ENCODE results near the gene SLC25A10. TPM values are rescaled to one million over a fixed set of nuclear protein-coding genes. Genes with fewer than 3 reads are reported as not detected.

SLC25A10 gene
- total RNA-seq, 1 donor, result 11.6 TPM

DNA sequence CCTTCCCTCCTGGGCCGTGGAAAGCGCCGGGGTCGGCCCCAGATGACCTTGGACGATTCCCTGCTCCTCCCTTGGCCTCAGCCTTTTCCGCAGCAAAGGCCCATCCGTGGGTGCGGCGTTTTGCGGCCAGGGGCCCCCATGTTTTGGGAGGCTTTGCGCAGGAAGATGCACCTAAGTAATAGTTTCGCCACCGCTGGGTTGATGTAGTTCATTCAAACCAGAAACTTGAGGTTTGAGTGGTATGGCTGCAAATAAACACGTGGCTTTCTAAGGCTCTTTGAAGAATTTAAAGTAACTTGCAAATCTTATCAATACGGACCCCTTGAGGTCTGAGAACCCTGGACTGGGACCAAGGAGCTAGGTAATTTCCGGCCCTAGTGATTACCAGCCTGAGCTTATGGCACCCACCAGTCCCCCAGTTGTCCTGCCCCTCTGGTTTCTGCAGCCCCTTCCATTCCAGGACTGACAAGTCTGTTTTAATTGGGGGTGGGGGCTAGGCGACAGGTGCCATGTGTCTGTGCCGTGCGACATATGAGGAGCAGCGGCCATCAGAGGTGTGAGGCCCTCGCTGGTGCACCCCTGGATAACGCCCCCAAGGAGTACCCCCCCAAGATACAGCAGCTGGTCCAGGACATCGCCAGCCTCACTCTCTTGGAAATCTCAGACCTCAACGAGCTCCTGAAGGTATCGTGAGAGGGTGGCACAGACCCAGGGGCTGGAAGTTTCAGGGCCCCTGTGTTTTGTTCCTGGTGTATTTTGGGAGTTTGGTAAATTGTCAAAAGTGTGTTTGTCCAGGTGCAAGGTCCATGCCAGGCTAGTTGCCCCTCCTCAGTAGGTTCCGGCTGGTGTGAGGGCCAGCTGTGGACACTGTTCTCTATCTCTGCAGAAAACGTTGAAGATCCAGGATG lies 8.1 kb upstream of the SLC25A10 start:
- no peak for DNase-seq (ENCODE audit: low read depth in 2 of 3, low spot score in 2 of 3)

DNA sequence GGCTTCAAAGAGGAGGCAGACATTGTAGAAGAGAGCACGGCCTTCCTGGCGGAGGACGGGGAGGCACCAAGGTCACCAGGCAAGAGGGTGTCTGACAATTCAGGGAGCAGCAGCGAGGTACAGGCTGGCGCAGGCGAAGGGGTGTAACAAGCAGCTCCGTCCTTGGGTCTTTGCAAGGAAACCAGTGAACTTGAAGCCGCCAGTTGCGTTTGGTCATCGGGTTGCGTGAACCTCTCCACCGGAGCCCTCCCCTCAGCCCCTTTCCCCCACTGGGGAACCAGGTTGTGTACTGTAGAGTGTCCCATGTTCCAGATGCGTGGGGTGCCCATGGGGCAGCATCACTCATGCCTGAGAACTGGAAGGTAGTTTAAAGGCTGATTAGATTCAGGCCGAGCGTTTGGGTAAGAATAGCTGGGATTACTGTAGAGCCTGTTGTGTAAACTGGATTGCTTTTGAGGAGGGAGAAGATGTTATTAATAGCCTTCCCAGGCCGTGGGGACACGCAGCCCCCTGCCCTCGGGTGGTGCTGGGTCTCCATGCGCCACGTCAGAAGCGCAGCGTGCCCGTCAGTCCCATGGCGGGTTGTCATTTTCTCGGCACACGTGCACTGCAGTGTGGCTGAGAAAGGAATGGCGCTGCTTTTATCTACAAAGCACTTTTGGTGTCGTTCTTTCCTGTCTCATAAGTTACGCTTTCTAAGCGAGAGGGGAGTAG lies 6.4 kb upstream of the SLC25A10 start:
- DNase-seq (ENCODE audit: low read depth in 2 of 3, low spot score in 2 of 3), result no peak

DNA sequence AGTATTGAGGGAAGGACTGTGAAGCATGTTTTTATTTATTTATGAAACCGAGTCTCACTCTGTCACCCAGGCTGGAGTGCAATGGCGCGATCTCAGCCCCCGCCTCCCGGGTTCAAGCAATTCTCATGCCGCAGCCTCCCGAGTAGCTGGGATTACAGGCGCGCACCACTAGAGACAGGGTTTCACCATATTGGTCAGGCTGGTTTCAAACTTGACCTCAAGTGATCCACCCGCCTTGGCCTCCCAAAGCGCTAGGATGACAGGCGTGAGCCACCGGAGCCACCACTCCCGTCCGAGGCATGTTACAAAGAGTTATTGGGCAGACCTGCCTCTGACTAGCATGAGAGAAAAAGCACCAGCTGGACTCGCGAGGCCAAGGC lies 5.9 kb upstream of the SLC25A10 start:
- no peak for DNase-seq (ENCODE audit: low read depth in 2 of 3, low spot score in 2 of 3)

DNA sequence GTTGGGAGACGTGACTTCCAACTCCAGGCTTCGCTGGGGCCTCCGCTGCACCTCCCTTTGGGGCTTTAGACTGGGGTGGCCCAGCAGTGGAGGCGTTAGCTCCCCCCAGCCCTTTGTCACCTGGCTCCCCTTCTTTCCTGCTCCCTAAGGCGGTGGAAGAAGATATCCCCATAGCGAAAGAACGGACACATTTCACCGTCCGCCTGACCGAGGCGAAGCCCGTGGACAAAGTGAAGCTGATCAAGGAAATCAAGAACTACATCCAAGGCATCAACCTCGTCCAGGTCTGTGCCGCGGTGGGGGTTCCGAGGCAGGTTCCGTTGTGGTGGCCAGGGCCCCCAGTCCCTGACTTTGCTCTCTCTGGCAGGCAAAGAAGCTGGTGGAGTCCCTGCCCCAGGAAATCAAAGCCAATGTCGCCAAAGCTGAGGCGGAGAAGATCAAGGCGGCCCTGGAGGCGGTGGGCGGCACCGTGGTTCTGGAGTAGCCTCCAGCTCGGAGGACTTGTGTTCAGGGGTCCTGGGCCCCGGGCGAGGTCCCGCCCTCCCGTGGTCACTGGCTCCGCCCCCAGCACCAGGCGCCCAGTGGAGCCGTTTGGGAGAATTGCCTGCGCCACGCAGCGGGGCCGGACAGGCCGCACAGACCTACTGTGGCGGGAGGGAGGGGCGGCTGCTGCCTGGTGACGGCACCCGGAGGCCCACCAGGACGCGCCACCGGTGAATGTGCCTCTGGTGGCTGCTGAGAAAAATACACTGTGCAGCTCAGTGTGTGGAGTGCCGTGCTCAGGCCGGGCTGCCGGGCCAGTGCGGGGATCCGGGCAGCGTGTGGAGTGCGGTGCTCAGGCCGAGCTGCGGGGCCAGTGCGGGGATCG lies 5.1 kb upstream of the SLC25A10 start:
- no peak for DNase-seq (ENCODE audit: low read depth in 2 of 3, low spot score in 2 of 3)

DNA sequence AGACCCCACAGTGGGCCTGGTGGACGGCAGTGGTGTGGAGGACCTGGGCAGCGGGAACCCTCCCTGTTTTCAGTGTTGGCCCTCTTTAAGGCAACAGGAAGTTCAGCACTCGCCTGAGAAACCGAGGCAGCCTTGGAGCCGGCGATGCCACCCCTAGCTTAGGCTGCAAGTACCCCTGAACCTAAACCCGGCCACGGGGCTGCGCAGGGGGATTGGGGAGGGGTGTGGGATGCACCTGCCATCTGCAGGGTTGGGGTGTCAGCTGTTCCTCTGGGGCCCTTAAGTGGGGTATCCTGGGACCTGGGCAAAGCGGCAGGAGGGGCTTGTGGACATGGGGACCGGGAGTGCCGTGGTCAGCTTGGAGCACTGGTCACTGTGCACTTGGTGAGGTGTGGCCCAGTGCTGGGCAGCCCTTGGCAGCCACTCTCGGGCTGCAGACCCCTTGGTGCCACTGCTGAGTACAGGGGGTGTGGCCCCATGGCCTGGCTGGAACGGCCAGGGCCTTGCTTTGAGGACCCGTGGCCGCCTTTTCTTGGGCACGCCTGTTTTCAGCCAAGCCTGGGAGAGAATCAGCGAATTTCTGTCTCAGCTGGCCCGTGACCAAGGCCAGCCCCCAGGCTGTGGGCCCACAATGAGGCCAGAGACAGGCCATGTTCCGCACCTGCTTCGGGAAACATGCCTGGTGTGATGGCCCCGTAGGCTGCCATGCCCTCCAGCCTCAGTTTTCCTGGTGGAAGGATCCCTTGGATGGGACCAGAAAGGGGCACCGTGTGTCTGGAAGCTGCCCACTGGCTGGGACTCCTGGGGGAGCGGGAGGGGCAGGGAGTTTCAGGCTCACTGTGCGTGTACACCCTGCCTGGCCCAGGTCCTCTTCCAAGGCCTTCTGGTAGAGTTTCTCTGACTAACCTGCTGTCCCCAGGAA lies 4.1 kb upstream of the SLC25A10 start:
- no peak for DNase-seq (ENCODE audit: low read depth in 2 of 3, low spot score in 2 of 3)

DNA sequence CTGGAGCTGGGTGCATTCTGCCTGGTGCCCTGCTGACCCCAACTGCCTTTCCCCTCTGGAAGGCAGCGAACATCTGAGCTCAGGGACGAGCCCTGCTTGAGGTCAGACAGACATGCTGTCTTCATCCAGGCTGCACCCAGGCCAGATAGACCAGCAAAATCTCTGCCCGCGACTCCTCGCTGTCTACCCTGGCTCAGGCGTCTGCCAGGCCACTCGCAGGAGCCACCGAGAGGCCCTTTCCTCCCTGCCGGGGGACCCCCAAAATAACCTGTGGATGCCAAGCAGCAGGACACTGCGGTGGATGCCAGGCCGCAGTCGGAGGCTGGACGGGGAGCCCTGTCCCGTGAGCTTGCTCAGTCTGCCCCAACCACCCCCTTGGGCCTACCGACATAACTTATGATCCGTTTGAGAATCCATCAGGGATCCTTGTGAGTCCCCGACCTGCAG lies 3.3 kb upstream of the SLC25A10 start:
- no peak for DNase-seq (ENCODE audit: low read depth in 2 of 3, low spot score in 2 of 3)

DNA sequence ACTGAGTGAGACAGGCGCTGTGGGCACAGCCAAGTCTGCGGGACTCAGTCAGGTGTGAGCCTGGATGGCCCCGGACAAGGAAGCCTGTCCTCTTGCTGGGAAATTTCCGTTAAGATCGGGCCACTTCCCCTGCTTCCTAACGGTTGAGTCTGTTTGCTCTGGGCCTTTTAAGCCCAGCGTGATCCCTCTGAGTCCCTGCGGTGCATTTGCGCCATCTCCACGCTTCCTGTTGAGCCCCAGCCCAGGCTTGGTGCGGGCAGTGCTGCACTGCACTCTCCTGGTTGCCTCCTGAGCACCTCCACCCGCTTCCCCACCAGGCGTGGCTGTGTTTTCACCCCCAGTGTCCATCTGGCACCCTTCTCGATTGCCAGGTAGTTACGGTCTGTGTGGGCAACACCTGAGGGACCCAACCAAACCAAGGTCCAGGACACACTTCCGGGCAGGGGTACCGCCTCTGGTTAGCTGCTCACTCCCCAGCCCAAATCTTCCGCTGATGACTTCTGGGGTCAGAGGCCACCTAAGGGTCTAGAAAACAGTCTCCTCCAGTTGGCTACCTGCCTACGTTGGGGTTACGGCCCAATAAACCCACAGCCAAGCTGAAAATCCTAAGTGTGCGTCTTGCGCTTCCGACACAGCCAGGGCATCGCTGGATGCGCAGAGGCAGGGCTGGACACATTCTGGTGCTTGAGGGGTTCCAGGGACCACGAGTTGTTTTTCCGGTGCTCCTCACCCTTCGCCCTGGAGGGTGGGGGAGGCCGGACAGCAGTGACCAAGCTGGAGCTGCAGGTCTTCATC lies 1.4 kb upstream of the SLC25A10 start:
- DNase-seq (ENCODE audit: low read depth in 2 of 3, low spot score in 2 of 3), result peak in 1 of 3 donors; percentile 31

DNA sequence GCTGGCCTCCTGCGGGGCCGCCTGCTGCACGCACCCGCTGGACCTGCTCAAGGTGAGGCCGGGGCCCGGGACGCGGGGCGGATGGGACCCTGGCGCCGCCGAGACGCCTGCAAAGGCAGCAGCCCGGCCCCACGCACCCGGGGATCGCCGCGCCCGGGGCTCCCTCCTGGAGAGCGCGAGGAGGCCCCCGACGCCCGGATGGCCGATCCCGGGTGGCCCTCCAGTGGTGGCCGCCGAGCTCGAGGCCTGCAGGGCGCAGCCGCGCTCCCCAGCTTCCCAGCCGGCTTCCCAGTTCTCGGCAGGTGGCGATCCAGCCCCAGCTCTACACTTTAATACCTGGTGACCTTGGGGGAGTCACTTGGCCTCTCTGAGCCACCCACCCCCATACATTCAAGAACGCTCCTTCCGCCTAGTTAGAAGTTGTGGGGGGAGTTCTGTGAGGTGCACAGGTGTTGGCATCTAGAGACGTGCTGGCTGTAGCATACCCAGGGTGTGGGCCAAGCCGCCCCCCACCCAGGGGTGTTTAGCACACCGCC lies 452 bp downstream of the SLC25A10 start:
- no peak for DNase-seq (ENCODE audit: low read depth in 2 of 3, low spot score in 2 of 3)

DNA sequence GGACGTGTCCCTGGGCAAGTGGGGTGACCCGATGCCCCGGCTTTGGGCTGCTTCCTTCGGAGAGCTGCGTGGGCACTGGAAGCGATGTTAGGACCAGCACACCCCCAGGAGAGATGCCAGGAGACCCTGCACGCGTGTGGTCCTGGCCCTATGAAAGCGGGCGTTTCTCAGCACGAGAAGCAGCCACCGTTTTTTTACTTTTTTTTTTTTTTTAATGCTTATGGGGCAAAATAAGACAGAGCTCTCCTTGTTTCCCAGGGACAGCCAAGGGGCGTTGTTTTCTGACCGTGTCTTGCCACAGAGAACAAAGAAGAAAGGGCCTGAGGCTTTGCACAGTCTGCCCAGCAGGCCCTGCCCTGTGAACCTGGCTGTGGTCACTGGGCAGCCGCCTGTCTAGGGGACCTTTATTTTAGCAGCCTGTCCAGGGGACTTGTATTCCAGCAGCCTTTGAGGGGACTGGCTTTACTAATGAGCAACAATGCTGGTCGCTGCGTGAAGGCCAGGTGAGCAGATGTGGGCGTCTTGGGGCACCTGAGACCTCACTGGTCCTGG lies 996 bp downstream of the SLC25A10 start:
- DNase-seq (ENCODE audit: low read depth in 2 of 3, low spot score in 2 of 3), result no peak

DNA sequence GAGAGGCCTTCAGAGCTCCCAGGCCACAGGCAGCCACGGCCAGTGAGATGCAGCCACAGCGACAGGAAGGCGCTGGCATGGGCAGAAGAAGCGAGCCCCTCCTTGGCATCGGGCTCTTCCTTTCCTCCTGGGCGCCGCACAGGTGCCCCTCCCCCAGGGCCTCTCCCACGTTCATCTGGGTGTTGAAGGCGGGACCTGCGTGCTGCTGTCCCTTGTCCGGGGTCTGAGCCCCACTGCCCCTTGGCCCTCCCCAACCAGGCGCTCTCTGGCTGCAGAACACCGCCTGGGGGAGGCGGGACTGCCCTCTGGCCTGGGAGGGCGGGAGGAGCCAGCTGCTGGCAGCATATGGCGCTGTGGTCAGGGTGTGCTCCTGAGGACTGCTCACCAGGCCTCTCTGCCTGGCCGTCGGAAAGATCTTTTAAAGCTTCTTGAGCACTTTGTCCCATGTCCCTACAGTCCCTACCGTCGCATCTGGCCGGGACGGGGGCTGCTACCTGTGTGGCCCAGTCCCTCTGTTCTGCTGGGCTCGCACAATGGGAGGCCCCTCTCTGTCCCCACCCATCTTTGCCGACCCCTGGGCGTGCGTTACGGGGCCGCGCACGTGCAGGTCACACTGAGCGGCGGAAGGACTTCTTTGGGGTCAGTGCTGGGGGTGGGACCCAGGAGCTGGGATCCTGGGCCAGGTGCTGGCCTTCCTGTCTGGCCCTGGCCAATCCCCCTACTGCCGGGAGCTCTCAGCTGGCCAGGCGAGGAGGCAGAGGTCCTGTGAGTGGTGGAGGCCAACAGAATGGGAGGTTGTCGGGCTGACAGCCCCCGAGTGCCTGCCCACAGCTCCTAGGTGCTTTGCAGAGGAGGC lies 1.7 kb downstream of the SLC25A10 start:
- DNase-seq (ENCODE audit: low read depth in 2 of 3, low spot score in 2 of 3), result no peak

DNA sequence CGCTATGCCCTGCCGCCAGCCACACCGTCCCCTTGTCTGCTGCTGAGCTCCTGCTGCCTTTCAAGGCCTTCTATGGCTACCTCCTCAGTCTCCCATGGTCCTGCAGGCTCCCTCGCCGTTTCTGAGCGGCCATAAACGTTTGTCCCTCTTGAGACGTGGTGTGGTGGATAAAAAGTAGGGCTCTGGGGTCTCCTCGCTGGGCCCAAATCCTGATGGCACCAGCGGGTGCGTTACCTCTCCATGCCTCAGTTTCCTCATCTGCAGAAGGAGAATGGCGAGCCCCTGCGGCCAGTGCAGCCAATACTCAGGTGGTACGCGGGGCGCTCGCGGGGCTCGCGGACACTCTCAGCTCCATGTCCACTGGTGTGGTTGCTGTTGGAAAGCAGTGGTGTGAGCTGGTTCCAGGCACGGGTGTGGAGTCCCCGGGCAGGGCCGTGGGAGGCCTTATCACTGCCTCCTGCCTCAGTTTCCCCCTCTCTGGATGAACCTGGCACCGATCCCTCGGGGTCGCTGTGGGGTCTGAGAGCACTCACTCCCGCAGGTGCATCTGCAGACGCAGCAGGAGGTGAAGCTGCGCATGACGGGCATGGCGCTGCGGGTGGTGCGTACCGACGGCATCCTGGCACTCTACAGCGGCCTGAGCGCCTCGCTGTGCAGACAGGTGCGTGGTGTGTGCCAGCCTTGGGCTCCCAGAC lies 2.5 kb downstream of the SLC25A10 start:
- DNase-seq (ENCODE audit: low read depth in 2 of 3, low spot score in 2 of 3), result no peak

DNA sequence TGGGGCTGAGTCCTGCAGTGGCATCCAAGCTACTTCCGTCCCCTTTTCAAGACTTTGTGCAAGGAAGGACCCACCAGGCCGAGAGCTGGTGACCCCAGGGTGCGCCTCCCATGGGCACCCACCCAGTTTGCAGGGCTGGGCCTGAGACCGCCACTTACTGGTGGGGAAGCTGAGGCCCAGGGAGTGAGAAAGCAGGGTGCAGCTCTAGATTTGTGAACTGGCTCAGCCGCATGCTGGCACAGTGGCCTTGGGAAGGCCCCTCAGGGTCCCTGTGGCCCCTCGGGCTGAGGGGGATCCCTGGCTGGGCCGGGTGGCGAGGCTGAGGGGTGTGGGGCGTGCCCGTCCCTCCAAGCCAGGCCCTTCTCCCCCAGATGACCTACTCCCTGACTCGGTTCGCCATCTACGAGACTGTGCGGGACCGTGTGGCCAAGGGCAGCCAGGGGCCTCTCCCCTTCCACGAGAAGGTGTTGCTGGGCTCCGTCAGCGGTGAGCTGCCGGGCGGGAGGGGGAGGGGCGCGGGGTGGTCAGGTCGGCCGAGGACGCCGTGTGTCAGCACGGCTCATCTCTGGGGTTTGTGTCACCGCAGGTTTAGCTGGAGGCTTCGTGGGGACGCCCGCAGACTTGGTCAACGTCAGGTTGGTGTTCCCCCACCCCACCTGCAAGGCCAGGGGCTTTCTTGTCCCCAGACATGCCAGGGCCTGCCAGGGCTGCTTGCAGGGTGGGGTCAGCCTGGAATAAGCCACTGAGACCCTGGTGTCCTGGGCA lies 3.2 kb downstream of the SLC25A10 start:
- no peak for DNase-seq (ENCODE audit: low read depth in 2 of 3, low spot score in 2 of 3)

DNA sequence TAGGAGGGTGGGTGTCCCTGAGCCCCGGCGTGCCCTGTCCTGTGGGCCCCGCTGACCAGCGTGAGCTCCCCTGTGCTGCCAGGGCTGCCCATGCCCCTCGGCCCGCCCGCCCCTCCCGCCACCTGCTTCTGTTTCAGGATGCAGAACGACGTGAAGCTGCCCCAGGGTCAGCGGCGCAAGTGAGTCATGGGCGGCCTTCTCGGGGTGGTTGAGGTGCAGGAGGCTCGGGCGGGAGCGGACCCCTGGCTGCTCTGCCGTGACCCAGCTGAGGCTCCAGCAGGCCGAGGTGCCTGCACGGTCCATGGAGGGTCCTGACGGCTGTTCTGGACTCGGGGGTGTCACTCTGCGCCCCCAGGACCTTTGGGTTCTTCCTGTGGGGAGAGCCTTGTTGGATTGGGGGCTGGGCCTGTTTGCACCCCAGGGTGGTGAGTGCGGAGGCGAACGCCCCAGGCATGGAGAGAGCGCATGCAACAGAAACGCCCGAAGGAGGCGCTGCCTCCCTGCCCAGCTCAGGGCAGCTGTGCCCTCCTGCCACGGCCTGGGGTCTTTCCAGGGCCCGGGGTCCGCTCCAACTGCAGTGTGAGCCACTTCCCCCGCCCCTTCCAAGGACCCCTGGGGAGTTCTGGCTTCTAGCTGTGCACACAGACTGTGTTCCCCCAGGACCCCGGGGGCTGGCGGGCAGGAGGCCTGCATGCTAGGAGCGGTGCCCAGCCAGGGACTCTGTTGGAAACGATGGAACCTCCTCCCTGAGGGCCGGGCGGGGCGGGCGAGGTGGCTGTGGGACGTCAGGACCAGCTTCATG lies 4.0 kb downstream of the SLC25A10 start:
- DNase-seq (ENCODE audit: low read depth in 2 of 3, low spot score in 2 of 3), result no peak

DNA sequence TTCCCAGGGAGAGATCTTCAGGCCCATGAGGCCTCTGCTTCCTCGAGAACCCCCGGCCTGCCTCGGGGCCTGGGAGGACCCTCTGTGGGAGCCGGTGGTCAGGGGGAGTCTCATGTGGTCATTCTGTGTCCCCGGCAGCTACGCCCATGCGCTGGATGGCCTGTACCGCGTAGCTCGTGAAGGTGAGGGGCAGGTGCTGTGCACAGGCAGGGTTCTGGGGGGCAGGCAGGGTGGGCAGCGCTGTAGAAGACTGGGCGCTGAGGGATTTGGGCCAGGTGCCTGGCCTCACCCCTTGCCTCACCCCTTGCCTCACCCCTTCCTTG lies 4.6 kb downstream of the SLC25A10 start:
- DNase-seq (ENCODE audit: low read depth in 2 of 3, low spot score in 2 of 3), result no peak

DNA sequence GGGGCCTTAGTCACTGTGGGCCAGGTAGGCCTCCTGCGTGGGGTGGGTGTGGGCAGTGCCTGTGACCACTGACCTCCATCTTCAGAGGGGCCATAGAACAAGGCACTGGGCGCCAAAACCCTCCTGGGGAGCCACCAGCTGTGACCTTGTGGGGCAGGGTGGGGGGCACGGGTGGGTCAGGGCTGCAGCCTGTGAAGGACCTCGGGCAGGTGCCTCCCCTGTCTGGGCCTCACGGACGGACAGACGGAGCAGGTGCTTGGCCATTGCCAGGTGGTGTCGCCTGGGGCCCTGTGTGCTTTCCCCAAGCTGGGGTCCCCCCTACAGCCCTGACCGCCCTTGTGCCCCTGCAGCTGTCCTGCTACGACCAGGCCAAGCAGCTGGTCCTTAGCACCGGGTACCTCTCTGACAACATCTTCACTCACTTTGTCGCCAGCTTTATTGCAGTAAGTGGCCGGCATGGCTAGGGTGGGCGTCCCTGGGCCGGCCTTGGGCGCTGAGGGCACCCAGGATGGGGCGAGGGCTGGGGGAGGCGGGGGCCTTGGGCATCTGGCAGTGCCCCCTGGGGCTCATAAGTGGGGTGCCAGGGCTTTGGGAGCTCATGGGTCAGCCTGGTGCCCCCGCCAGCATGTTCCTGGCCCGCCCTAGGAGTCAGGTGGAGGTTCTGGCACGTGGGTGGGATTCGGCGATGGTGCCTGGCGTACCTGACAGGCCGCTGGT lies 5.1 kb downstream of the SLC25A10 start:
- DNase-seq (ENCODE audit: low read depth in 2 of 3, low spot score in 2 of 3), result no peak
